VCaP (cell line): Measurements from ENCODE around the gene LAMB4.

ENCODE experiments used
- H3K27ac ChIP-seq: fragments of 450-650 bp; 2 replicates; pipeline ENCODE4 v1.5.1; 2017
- CTCF ChIP-seq: fragments of 450-650 bp; conservative IDR thresholded peaks from 2 replicates; pipeline ENCODE4 v1.5.1; 2017; ENCODE audit warnings: mild to moderate bottlenecking, moderate library complexity

Gene LAMB4

GRCh38 chr7:107973861-107974260, 156.3 kb downstream of the LAMB4 start:
- no peak overlapping the region for H3K27ac ChIP-seq
- TF ChIP-seq CTCF = no peak
